ENCODE data around the gene PDE11A.

Gene PDE11A

GRCh38 chr2:177983183-177983788 is 89.3 kb downstream of the PDE11A start:
- Histone ChIP-seq H3K27ac (no peak overlapping the region), H3K9me3 (ENCODE audit: severe bottlenecking) (no peaks in the 10 kb centered on the region), H3K36me3 (no peaks in the 10 kb centered on the region), H3K27me3 (ENCODE audit: insufficient read depth, low read depth, severe bottlenecking) (no peaks in the 10 kb centered on the region), H3K4me3 (ENCODE audit: low read depth, low read length) (no peak overlapping the region)
- peak; percentile 79 for TF ChIP-seq CTCF (IDR thresholded peaks at IDR 0.05; ENCODE audit: low read depth, low read length)
- peak; percentile 44 for DNase-seq

- H3K27ac ChIP-seq = no peak overlapping the region
- no peak overlapping the region for H3K4me3 ChIP-seq (ENCODE audit: low read depth, low read length)
- DNase-seq = no peak
Observed at GRCh38 chr2:177972782-177973181, 99.8 kb downstream of the PDE11A start.

GRCh38 chr2:177972123-177972522 is 100.5 kb downstream of the PDE11A start:
- no peak for DNase-seq
- no peak for TF ChIP-seq CTCF (IDR thresholded peaks at IDR 0.05; ENCODE audit: low read depth, low read length)
- H3K36me3 ChIP-seq = no peaks in the 10 kb centered on the region

More at GRCh38 chr2:177972782-177973181, 99.8 kb downstream of the PDE11A start:
- no peak for TF ChIP-seq CTCF (IDR thresholded peaks at IDR 0.05; ENCODE audit: low read depth, low read length)
- H3K9me3 ChIP-seq (ENCODE audit: severe bottlenecking) = no peaks in the 10 kb centered on the region
- no peaks in the 10 kb centered on the region for H3K27me3 ChIP-seq (ENCODE audit: insufficient read depth, low read depth, severe bottlenecking)
- no peaks in the 10 kb centered on the region for H3K36me3 ChIP-seq

GRCh38 chr2:177970670-177971454 is 101.7 kb downstream of the PDE11A start:
- no peaks in the 10 kb centered on the region for H3K9me3 ChIP-seq (ENCODE audit: severe bottlenecking)
- no peak overlapping the region for H3K4me3 ChIP-seq (ENCODE audit: low read depth, low read length)
- no peak for TF ChIP-seq CTCF (IDR thresholded peaks at IDR 0.05; ENCODE audit: low read depth, low read length)
- H3K36me3 ChIP-seq = no peaks in the 10 kb centered on the region
- no peak overlapping the region for H3K27ac ChIP-seq
- no peak for DNase-seq
- H3K27me3 ChIP-seq (ENCODE audit: insufficient read depth, low read depth, severe bottlenecking) = no peaks in the 10 kb centered on the region

More at GRCh38 chr2:177972123-177972522, 100.5 kb downstream of the PDE11A start:
- no peak overlapping the region for H3K4me3 ChIP-seq (ENCODE audit: low read depth, low read length)
- no peak overlapping the region for H3K27ac ChIP-seq
- no peaks in the 10 kb centered on the region for H3K27me3 ChIP-seq (ENCODE audit: insufficient read depth, low read depth, severe bottlenecking)
- H3K9me3 ChIP-seq (ENCODE audit: severe bottlenecking) = no peaks in the 10 kb centered on the region

- Histone ChIP-seq H3K27me3 (ENCODE audit: insufficient read depth, low read depth, severe bottlenecking) (no peaks in the 10 kb centered on the region), H3K9me3 (ENCODE audit: severe bottlenecking) (no peaks in the 10 kb centered on the region), H3K36me3 (no peaks in the 10 kb centered on the region), H3K27ac (no peak overlapping the region), H3K4me3 (ENCODE audit: low read depth, low read length) (no peak overlapping the region)
- TF ChIP-seq CTCF (IDR thresholded peaks at IDR 0.05; ENCODE audit: low read depth, low read length) = no peak
- no peak for DNase-seq
Observed at GRCh38 chr2:177964892-177965291, 107.7 kb downstream of the PDE11A start.

Measured in WERI-Rb-1 (cell line).